Upper lobe of left lung (tissue), 6 donors: ENCODE results near the gene USP15. TPM values are rescaled to one million over a fixed set of nuclear protein-coding genes. Genes with fewer than 3 reads are reported as not detected.

Experiments
- ATAC-seq, 2 donors: fragments of 200-7000 bp; cut with Tn5 transposase; one replicate each; pipeline ENCODE4 v1.9.1; 2022; ENCODE audit warnings: mild to moderate bottlenecking in 2 of 2, moderate library complexity in 2 of 2; ENCODE audit not compliant: low FRiP score in 2 of 2
- DNase-seq, 2 donors: peaks; one replicate each; pipeline ENCODE4 v3.0.0-alpha.2; 2019 to 2020
- H3K27ac ChIP-seq, 4 donors: fragments of 200-600 bp; sonication (generic); one replicate each; pipeline ENCODE4 v1.5.1; 2016 to 2019
- H3K27me3 ChIP-seq, 4 donors: fragments of 200-600 bp; sonication (generic); one replicate each; pipeline ENCODE4 v1.5.1; 2017 to 2019
- H3K36me3 ChIP-seq, 4 donors: fragments of 200-600 bp; sonication (generic); one replicate each; pipeline ENCODE4 v1.5.1; 2016 to 2019
- H3K4me1 ChIP-seq, 4 donors: fragments of 200-600 bp; sonication (generic); one replicate each; pipeline ENCODE4 v1.5.1; 2018 to 2019
- H3K4me3 ChIP-seq, 4 donors: fragments of 200-600 bp; sonication (generic); one replicate each; pipeline ENCODE4 v1.5.1; 2017 to 2019; ENCODE audit warnings: mild to moderate bottlenecking in 2 of 4, moderate library complexity in 1 of 4
- H3K9me3 ChIP-seq, 4 donors: fragments of 200-600 bp; sonication (generic); one replicate each; pipeline ENCODE4 v1.5.1; 2018 to 2019
- EP300 ChIP-seq, 4 donors: sonication (generic); formaldehyde crosslinking; IDR thresholded peaks; one replicate each; pipeline ENCODE4 v1.5.1; 2017; ENCODE audit warnings: antibody characterized with exemption in 4 of 4, control low read depth in 2 of 4
- POLR2A ChIP-seq, 4 donors: fragments of 450-650 bp; IDR thresholded peaks; one replicate each; pipeline ENCODE4 v1.5.1; 2016 to 2017; ENCODE audit warnings: antibody characterized with exemption in 4 of 4, mild to moderate bottlenecking in 2 of 4
- POLR2AphosphoS5 ChIP-seq, 2 donors: sonication (generic); formaldehyde crosslinking; IDR thresholded peaks; one replicate each; pipeline ENCODE4 v1.5.1; 2017; ENCODE audit warnings: antibody characterized with exemption in 2 of 2
- WGBS, 2 donors: methylation state at CpG; one replicate each; pipeline ENCODE4 v1.1.5; 2017 to 2018; 5-methylcytosine and 5-hydroxymethylcytosine counted together
- total RNA-seq, 6 donors: library from RNA; depleted of rRNA in 4 of 6; stranded (reverse); fragments of >200 nt in 4 of 6; gene quantifications; one replicate each; pipeline versions ENCODE4 v1.1.0 to v1.2.1, GENCODE V29; 2016 to 2021
- TF ChIP-seq, protein P1 (sequence below), 6 experiments: fragments of 450-650 bp in 4 of 6; fragments of 200-600 bp in 2 of 6; sonication (generic) in 2 of 6; IDR thresholded peaks; one replicate each; pipeline ENCODE4 v1.5.1; 2016 to 2019; ENCODE audit warnings: antibody characterized with exemption in 6 of 6
- donor health status: DM: no; HTN: no; CAD: no; lungs with moderate emphysema.
- donor health status: DM: no; HTN: yes; CAD: no; lungs with severe emphysema.

Gene USP15
- total RNA-seq, 6 donors from 2014 or later, result 66.5 to 239 (median 81.2) TPM

DNA sequence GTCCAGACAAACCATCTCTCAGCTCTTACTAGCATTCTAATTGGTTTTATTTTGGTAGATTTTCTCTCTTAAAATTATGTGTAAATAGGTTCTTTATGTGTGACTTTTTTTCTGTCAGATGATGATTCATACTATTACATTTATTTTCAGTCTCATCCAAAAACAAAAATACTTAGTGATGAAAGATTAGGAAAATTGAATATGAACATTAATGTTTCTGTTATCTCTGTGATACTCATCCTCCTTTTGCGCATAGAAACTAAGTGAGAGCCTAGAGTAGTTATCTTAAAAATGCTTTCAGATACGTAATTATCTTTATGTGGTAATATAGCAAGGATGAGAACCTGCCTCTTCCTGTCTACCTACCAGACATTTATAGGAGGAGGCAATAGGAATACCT, 122.3 kb downstream of the USP15 start:
- no peak for DNase-seq
- Histone ChIP-seq H3K27me3 (no peaks in the 10 kb centered on the region), H3K9me3 (no peaks in the 10 kb centered on the region), H3K36me3 (peaks cover 0 to 45% (median 1%) of the 10 kb centered on the region in 4 donors), H3K4me3 (no peak overlapping the region), H3K27ac (no peak overlapping the region), H3K4me1 (no peaks in the 10 kb centered on the region)
- no peak for TF ChIP-seq POLR2AphosphoS5 (IDR thresholded peaks at IDR 0.05)
- no peak for TF ChIP-seq POLR2A (IDR thresholded peaks at IDR 0.05)
- no peak for TF ChIP-seq EP300 (IDR thresholded peaks at IDR 0.05)
- TF ChIP-seq, protein P1, sequence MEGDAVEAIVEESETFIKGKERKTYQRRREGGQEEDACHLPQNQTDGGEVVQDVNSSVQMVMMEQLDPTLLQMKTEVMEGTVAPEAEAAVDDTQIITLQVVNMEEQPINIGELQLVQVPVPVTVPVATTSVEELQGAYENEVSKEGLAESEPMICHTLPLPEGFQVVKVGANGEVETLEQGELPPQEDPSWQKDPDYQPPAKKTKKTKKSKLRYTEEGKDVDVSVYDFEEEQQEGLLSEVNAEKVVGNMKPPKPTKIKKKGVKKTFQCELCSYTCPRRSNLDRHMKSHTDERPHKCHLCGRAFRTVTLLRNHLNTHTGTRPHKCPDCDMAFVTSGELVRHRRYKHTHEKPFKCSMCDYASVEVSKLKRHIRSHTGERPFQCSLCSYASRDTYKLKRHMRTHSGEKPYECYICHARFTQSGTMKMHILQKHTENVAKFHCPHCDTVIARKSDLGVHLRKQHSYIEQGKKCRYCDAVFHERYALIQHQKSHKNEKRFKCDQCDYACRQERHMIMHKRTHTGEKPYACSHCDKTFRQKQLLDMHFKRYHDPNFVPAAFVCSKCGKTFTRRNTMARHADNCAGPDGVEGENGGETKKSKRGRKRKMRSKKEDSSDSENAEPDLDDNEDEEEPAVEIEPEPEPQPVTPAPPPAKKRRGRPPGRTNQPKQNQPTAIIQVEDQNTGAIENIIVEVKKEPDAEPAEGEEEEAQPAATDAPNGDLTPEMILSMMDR (IDR thresholded peaks at IDR 0.05), result no peak
- ATAC-seq, result no peak
- WGBS, 2 donors, result 97 to 99% methylated on average over 2 of the region's 2 CpGs

DNA sequence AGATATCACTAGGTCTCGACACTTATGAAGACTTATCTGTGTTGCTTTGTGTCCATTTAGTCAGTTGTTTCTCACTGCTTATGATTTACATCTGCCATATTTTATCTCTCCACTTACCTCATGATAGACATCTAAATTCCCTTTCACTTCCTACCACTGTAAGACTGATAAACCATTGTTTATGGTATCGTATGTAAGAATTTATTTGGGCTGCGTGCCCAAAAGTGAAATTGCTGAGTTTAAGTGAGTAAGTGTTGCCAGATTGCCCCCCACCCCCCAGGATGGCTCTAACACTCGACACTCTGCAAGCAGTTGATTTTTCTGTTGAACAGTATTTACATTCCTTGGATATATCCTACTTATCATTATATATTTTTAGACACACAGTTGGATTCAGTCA, 136.5 kb downstream of the USP15 start:
- Histone ChIP-seq H3K27me3 (no peaks in the 10 kb centered on the region), H3K9me3 (no peaks in the 10 kb centered on the region), H3K4me3 (no peak overlapping the region), H3K27ac (no peak overlapping the region), H3K4me1 (no peaks in the 10 kb centered on the region), H3K36me3 (peaks cover 23 to 98% (median 41%) of the 10 kb centered on the region in 4 donors)
- no peak for DNase-seq
- no peak for TF ChIP-seq POLR2AphosphoS5 (IDR thresholded peaks at IDR 0.05)
- no peak for TF ChIP-seq POLR2A (IDR thresholded peaks at IDR 0.05)
- no peak for TF ChIP-seq EP300 (IDR thresholded peaks at IDR 0.05)
- TF ChIP-seq, protein P1 (IDR thresholded peaks at IDR 0.05), result no peak
- WGBS, 2 donors, result 54 to 62% methylated on average over 4 of the region's 4 CpGs
- no peak for ATAC-seq

DNA sequence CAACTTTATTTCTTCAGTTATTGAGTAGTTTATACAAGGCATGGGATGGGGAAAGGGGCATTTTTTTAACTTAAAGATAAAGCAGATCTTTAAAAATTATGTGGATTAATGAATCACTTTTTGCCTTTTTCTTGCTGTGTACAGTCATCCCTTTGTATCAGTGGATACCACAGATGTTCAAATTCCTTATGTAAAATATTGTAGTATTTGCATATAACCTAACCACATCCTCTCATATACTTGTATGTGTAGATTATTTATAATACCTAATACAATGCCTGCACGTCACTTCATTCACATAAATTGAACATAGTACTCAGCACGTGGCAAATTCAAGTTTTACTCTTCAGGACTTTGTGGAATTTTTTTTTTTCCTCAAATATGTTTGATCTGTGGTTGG, 139.9 kb downstream of the USP15 start:
- no peak for ATAC-seq
- H3K36me3 ChIP-seq, result peaks cover 15 to 96% (median 40%) of the 10 kb centered on the region in 4 donors
- no peak overlapping the region for H3K27ac ChIP-seq
- H3K9me3 ChIP-seq, result no peaks in the 10 kb centered on the region
- TF ChIP-seq, protein P1 (IDR thresholded peaks at IDR 0.05), result no peak
- H3K4me1 ChIP-seq, result no peaks in the 10 kb centered on the region
- H3K27me3 ChIP-seq, result no peaks in the 10 kb centered on the region
- 88 to 92% methylated on average over 2 of the region's 2 CpGs for WGBS, 2 donors
- no peak for DNase-seq
- H3K4me3 ChIP-seq, result no peak overlapping the region

DNA sequence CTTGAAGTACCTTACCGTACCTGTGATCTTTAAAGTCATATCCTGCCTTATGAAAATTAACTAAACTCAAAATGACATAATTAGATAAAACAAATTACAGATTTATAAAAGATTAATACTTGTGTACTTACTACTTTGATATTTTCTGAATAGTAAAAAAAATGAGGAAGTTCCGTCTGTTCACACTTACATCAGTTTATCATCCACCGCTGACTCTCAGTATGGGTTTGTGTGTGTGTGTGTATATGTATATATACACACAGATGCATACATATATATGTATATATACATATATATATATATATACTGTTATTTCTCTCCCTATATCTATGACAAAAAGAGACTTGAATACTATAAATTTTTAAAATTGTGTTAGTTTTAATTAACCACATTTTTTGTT, 141.4 kb downstream of the USP15 start:
- no peak for DNase-seq
- no peaks in the 10 kb centered on the region for H3K4me1 ChIP-seq
- no peaks in the 10 kb centered on the region for H3K9me3 ChIP-seq
- no peak for ATAC-seq
- TF ChIP-seq POLR2A (IDR thresholded peaks at IDR 0.05), result no peak
- TF ChIP-seq POLR2AphosphoS5 (IDR thresholded peaks at IDR 0.05), result no peak
- TF ChIP-seq, protein P1 (IDR thresholded peaks at IDR 0.05), result no peak
- no peak overlapping the region for H3K4me3 ChIP-seq
- peaks cover 6 to 83% (median 37%) of the 10 kb centered on the region in 4 donors for H3K36me3 ChIP-seq
- no peaks in the 10 kb centered on the region for H3K27me3 ChIP-seq
- 71 to 87% methylated on average over 3 of the region's 3 CpGs for WGBS, 2 donors
- H3K27ac ChIP-seq, result no peak overlapping the region

DNA sequence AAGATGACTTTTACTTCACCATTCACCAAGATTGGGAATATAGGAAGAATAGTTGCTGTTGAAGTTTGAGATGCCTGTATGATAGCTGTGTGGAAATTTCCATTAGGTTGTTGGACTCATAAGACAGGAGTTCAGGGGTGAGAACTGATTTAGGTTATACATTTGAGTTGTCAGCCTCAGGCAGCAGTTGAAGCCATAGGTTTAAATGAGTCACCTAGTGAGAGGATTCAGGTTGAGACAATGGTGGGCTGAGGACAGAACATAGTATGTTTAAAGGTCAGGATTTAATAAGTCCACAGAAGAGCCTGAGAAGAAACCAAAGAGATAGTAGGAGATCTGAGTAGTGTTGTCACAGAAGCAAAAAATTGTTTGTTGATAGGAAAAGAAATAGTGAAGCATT, 142.8 kb downstream of the USP15 start:
- H3K27ac ChIP-seq, result no peak overlapping the region
- DNase-seq (no peak), ATAC-seq (no peak)
- H3K27me3 ChIP-seq, result no peaks in the 10 kb centered on the region
- TF ChIP-seq, protein P1 (IDR thresholded peaks at IDR 0.05), result no peak
- TF ChIP-seq EP300 (IDR thresholded peaks at IDR 0.05) (no peak), POLR2A (IDR thresholded peaks at IDR 0.05) (no peak), POLR2AphosphoS5 (IDR thresholded peaks at IDR 0.05) (no peak)
- H3K4me1 ChIP-seq, result no peaks in the 10 kb centered on the region
- H3K9me3 ChIP-seq, result no peaks in the 10 kb centered on the region
- H3K36me3 ChIP-seq, result peaks cover 6 to 69% (median 29%) of the 10 kb centered on the region in 4 donors
- no peak overlapping the region for H3K4me3 ChIP-seq
